Progenitor cell of endocrine pancreas (in vitro differentiated cells): Measurements from ENCODE around the gene HAGH. TPM values are rescaled to one million over a fixed set of nuclear protein-coding genes. Genes with fewer than 3 reads are reported as not detected.

Experiments
- DNase-seq: peaks from one replicate; pipeline ENCODE4 v3.0.0; 2021; ENCODE audit warnings: low spot score; ENCODE audit not compliant: unreplicated experiment
- H3K27ac Mint-ChIP-seq: 2 replicates; pipeline ENCODE4 v1.8.0; 2021; ENCODE audit warnings: mild to moderate bottlenecking, moderate library complexity, mixed read lengths
- H3K27me3 Mint-ChIP-seq: 2 replicates; pipeline ENCODE4 v1.8.0; 2021; ENCODE audit warnings: mixed read lengths
- H3K36me3 Mint-ChIP-seq: 2 replicates; pipeline ENCODE4 v1.8.0; 2022; ENCODE audit warnings: mixed read lengths; ENCODE audit not compliant: insufficient read depth
- H3K4me1 Mint-ChIP-seq: 2 replicates; pipeline ENCODE4 v1.8.0; 2021; ENCODE audit warnings: low read depth, mixed read lengths
- H3K4me3 Mint-ChIP-seq: 2 replicates; pipeline ENCODE4 v1.8.0; 2021; ENCODE audit warnings: low read depth, mild to moderate bottlenecking, moderate library complexity, mixed read lengths
- H3K9me3 Mint-ChIP-seq: 2 replicates; pipeline ENCODE4 v1.8.0; 2021; ENCODE audit warnings: low read depth, mixed read lengths
- CTCF ChIP-seq: fragments of 200-600 bp; sonication (generic); IDR thresholded peaks from one replicate; pipeline ENCODE4 v1.5.0; 2021; ENCODE audit warnings: antibody characterized with exemption, mild to moderate bottlenecking; ENCODE audit not compliant: unreplicated experiment
- total RNA-seq: library from RNA; stranded (reverse); gene quantifications from 2 replicates; pipeline ENCODE4 v1.2.1, GENCODE V29; 2021

The HAGH gene
- total RNA-seq, 1 donor from 2014 or later = 43.6 TPM

- H3K27me3 Mint-ChIP-seq = no peaks in the 10 kb centered on the region
- TF ChIP-seq CTCF = no peak
- no peak within 1 kb of the TSS for H3K4me3 Mint-ChIP-seq
- peak within 1 kb of the TSS; percentile 62 for H3K27ac Mint-ChIP-seq
- peaks cover 3% of the 10 kb centered on the region for H3K4me1 Mint-ChIP-seq
- peak; percentile 9 for DNase-seq
- no peaks in the 10 kb centered on the region for H3K9me3 Mint-ChIP-seq
- H3K36me3 Mint-ChIP-seq = peaks cover 6% of the 10 kb centered on the region
Measured at GRCh38 chr16:1793578-1794220, 32.9 kb downstream of the HAGH start, which contains the start of gene IGFALS. TSS of gene IGFALS (minus strand) at chr16:1793705. CDS start at chr16:1793652, 53 bp downstream.

- H3K4me1 Mint-ChIP-seq = peaks cover 3% of the 10 kb centered on the region
- H3K27ac Mint-ChIP-seq = no peak overlapping the region
- DNase-seq = no peak
- H3K4me3 Mint-ChIP-seq = no peak overlapping the region
- peaks cover 6% of the 10 kb centered on the region for H3K36me3 Mint-ChIP-seq
- no peaks in the 10 kb centered on the region for H3K9me3 Mint-ChIP-seq
- no peaks in the 10 kb centered on the region for H3K27me3 Mint-ChIP-seq
- TF ChIP-seq CTCF = no peak
Measured at GRCh38 chr16:1792836-1793577, 33.6 kb downstream of the HAGH start.

- Mint-ChIP-seq H3K27ac (no peak overlapping the region), H3K9me3 (no peaks in the 10 kb centered on the region), H3K4me1 (peaks cover 3% of the 10 kb centered on the region), H3K4me3 (no peak overlapping the region), H3K27me3 (no peaks in the 10 kb centered on the region), H3K36me3 (peaks cover 5% of the 10 kb centered on the region)
- TF ChIP-seq CTCF = no peak
- peak; percentile 9 for DNase-seq
Measured at GRCh38 chr16:1791943-1792812, 34.4 kb downstream of the HAGH start.

- Mint-ChIP-seq H3K4me3 (no peak overlapping the region), H3K27me3 (no peaks in the 10 kb centered on the region), H3K9me3 (no peaks in the 10 kb centered on the region), H3K27ac (no peak overlapping the region), H3K36me3 (peaks cover 4% of the 10 kb centered on the region), H3K4me1 (peaks cover 3% of the 10 kb centered on the region)
- DNase-seq = no peak
- no peak for TF ChIP-seq CTCF
Measured at GRCh38 chr16:1791256-1791942, 35.2 kb downstream of the HAGH start.
